ENCODE results near the gene GAST.

- TF ChIP-seq CTCF (IDR thresholded peaks at IDR 0.05 in 8 of 11, conservative IDR thresholded peaks at IDR 0.05 in 3 of 11) (no peak), POLR2A (IDR thresholded peaks at IDR 0.05) (no peak)
These were observed 32.2 kb upstream of the GAST start for GRCh38 chr17:41679740-41680425.
